Measurements from ENCODE around the gene P2RY14.

P2RY14 gene

DNA sequence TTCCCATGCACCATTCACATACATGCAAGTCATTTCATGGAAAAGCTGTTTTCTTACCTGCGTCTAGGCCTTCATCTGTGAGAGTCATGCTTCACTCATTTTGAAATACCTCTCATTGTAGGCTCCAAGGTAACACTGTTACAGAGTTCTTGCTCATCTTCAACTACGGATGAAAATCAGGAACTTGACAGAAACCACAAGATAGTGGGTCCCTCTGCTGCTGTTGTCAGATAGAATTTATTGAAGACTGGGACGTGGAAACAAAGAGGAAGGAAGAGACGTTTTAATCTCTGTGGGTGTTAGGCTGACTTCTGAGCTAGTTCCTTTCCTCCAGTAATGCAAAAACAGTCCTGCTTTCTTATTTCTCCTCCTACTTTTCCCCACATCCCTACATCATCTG, at the start of gene P2RY14:
Gene P2RY14 (minus strand): TSS at position 313 of the 400 bp plus-strand sequence. CDS start 64,226 bp downstream, outside the sequence.
- Histone ChIP-seq H3K4me2 (ENCODE audit: insufficient read depth, low read length) (no peak within 1 kb of the TSS), H3K36me3 (ENCODE audit: insufficient read depth, low read length) (no peaks in the 10 kb centered on the region), H3K27ac (ENCODE audit: low read length) (no peak within 1 kb of the TSS), H3K79me2 (ENCODE audit: insufficient read depth, low read length) (no peaks in the 10 kb centered on the region), H3K9ac (ENCODE audit: low read depth, low read length) (no peak within 1 kb of the TSS), H3K4me3 (ENCODE audit: low read depth in 1 of 2, low read length in 2 of 2) (no peak within 1 kb of the TSS), H3K27me3 (ENCODE audit: insufficient read depth, low read length, poor library complexity) (no peaks in the 10 kb centered on the region), H3K4me1 (ENCODE audit: insufficient read depth, low read length) (peaks cover 20% of the 10 kb centered on the region), H2AFZ (ENCODE audit: low read depth, low read length) (no peak within 1 kb of the TSS), H4K20me1 (ENCODE audit: insufficient read depth, low read length) (no peaks in the 10 kb centered on the region), H3K9me3 (ENCODE audit: insufficient read depth, low read length, severe bottlenecking) (no peaks in the 10 kb centered on the region)
- TF ChIP-seq CTCF (IDR thresholded peaks at IDR 0.05; ENCODE audit: borderline replicate concordance, extremely low read depth, low read length, poor library complexity, severe bottlenecking) (no peak), EZH2 (IDR thresholded peaks at IDR 0.05; ENCODE audit: borderline replicate concordance, low read depth, low read length, severe bottlenecking) (no peak)
- ATAC-seq (ENCODE audit: insufficient read depth, low read depth) (peak; percentile 74), DNase-seq (no peak)

GRCh38 chr3:151327571-151328198, 49.3 kb upstream of the P2RY14 start:
- no peak overlapping the region for H3K4me2 ChIP-seq (ENCODE audit: insufficient read depth, low read length)
- no peak overlapping the region for H3K4me3 ChIP-seq (ENCODE audit: low read depth in 1 of 2, low read length in 2 of 2)
- no peaks in the 10 kb centered on the region for H3K36me3 ChIP-seq (ENCODE audit: insufficient read depth, low read length)
- no peaks in the 10 kb centered on the region for H4K20me1 ChIP-seq (ENCODE audit: insufficient read depth, low read length)
- no peaks in the 10 kb centered on the region for H3K9me3 ChIP-seq (ENCODE audit: insufficient read depth, low read length, severe bottlenecking)
- no peaks in the 10 kb centered on the region for H3K4me1 ChIP-seq (ENCODE audit: insufficient read depth, low read length)
- ATAC-seq (ENCODE audit: insufficient read depth, low read depth) = 0 out of 3 replicates have a peak, but pooled peaks have one; percentile 33
- TF ChIP-seq CTCF (IDR thresholded peaks at IDR 0.05; ENCODE audit: borderline replicate concordance, extremely low read depth, low read length, poor library complexity, severe bottlenecking) (peak; percentile 62), EZH2 (IDR thresholded peaks at IDR 0.05; ENCODE audit: borderline replicate concordance, low read depth, low read length, severe bottlenecking) (no peak)
- no peak overlapping the region for H3K27ac ChIP-seq (ENCODE audit: low read length)
- H3K79me2 ChIP-seq (ENCODE audit: insufficient read depth, low read length) = no peaks in the 10 kb centered on the region
- no peak overlapping the region for H3K9ac ChIP-seq (ENCODE audit: low read depth, low read length)
- H2AFZ ChIP-seq (ENCODE audit: low read depth, low read length) = no peak overlapping the region
- DNase-seq = no peak
- H3K27me3 ChIP-seq (ENCODE audit: insufficient read depth, low read length, poor library complexity) = no peaks in the 10 kb centered on the region

- Histone ChIP-seq H3K4me3 (ENCODE audit: low read depth in 1 of 2, low read length in 2 of 2) (no peak overlapping the region), H3K4me1 (ENCODE audit: insufficient read depth, low read length) (no peaks in the 10 kb centered on the region), H3K4me2 (ENCODE audit: insufficient read depth, low read length) (no peak overlapping the region), H2AFZ (ENCODE audit: low read depth, low read length) (no peak overlapping the region), H4K20me1 (ENCODE audit: insufficient read depth, low read length) (no peaks in the 10 kb centered on the region), H3K27ac (ENCODE audit: low read length) (no peak overlapping the region), H3K27me3 (ENCODE audit: insufficient read depth, low read length, poor library complexity) (no peaks in the 10 kb centered on the region), H3K9me3 (ENCODE audit: insufficient read depth, low read length, severe bottlenecking) (no peaks in the 10 kb centered on the region), H3K79me2 (ENCODE audit: insufficient read depth, low read length) (no peaks in the 10 kb centered on the region), H3K9ac (ENCODE audit: low read depth, low read length) (no peak overlapping the region), H3K36me3 (ENCODE audit: insufficient read depth, low read length) (no peaks in the 10 kb centered on the region)
- DNase-seq (no peak), ATAC-seq (ENCODE audit: insufficient read depth, low read depth) (no peak)
- TF ChIP-seq EZH2 (IDR thresholded peaks at IDR 0.05; ENCODE audit: borderline replicate concordance, low read depth, low read length, severe bottlenecking) (no peak), CTCF (IDR thresholded peaks at IDR 0.05; ENCODE audit: borderline replicate concordance, extremely low read depth, low read length, poor library complexity, severe bottlenecking) (no peak)
Measured at GRCh38 chr3:151322511-151322910, 44.2 kb upstream of the P2RY14 start.

Measured in DND-41 (cell line).